Measurements from ENCODE around the gene FNDC3B. TPM values are rescaled to one million over a fixed set of nuclear protein-coding genes. Genes with fewer than 3 reads are reported as not detected.

FNDC3B gene
- total RNA-seq, 1 experiment from 2014 or later: 48.6 TPM

DNA sequence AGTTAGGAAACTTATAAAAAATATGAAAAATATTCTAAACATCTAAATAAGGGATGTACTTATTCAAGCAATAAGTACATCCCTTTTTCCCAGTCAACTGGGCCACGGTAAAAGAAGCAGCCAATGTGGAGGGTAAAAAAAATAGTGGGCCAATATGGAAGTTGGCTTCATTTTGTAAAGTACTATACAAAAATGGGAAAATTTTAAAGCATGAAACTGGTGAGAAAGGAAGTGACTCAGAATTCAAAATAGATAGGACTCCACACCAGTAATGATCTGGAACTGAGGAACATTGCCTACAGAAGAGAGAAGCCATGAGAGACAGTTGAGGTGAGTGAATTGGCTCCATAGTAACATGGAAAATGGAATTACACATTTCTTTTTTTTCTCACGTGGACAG, 108.9 kb downstream of the FNDC3B start:
- POLR2A ChIA-PET (ENCODE audit: unreplicated experiment): no interaction called here
- BruUV-seq (replicated peaks): no TSS peak
- Histone ChIP-seq H3F3A (ENCODE audit: low read length, unreplicated experiment) (peaks cover under 1% of the 10 kb centered on the region), H3K9me2 (replicated peaks; ENCODE audit: low read length) (no peaks in the 10 kb centered on the region), H3K9ac (ENCODE audit: low read length) (no peak overlapping the region), H3K4me1 (ENCODE audit: insufficient read depth, low read length) (peaks cover 43% of the 10 kb centered on the region), H3K27ac (ENCODE audit: low read length) (no peak overlapping the region), H3K27me3 (ENCODE audit: low read length) (no peaks in the 10 kb centered on the region), H4K20me1 (ENCODE audit: low read length) (no peaks in the 10 kb centered on the region), H3K36me3 (ENCODE audit: low read depth, low read length) (peaks cover 4% of the 10 kb centered on the region), H2AFZ (ENCODE audit: low read length) (no peak overlapping the region), H3K9me3 (ENCODE audit: low read length) (no peaks in the 10 kb centered on the region), H3K79me2 (ENCODE audit: low read length) (peaks cover 88% of the 10 kb centered on the region), H3K4me3 (ENCODE audit: low read length) (no peak overlapping the region), H3K4me2 (ENCODE audit: low read length) (no peak overlapping the region)
- ATAC-seq (no peak), DNase-seq (peak; percentile 30)
- CTCF ChIA-PET: no interaction called here
- intact Hi-C loops (cut with micrococcal nuclease): no loop called here
- TF ChIP-seq EZH2 (IDR thresholded peaks at IDR 0.05; ENCODE audit: low read length, unreplicated experiment): no peak
- TF ChIP-seq EZH2phosphoT487 (IDR thresholded peaks at IDR 0.05; ENCODE audit: borderline replicate concordance, low read length): no peak
- TF ChIP-seq, protein P1, sequence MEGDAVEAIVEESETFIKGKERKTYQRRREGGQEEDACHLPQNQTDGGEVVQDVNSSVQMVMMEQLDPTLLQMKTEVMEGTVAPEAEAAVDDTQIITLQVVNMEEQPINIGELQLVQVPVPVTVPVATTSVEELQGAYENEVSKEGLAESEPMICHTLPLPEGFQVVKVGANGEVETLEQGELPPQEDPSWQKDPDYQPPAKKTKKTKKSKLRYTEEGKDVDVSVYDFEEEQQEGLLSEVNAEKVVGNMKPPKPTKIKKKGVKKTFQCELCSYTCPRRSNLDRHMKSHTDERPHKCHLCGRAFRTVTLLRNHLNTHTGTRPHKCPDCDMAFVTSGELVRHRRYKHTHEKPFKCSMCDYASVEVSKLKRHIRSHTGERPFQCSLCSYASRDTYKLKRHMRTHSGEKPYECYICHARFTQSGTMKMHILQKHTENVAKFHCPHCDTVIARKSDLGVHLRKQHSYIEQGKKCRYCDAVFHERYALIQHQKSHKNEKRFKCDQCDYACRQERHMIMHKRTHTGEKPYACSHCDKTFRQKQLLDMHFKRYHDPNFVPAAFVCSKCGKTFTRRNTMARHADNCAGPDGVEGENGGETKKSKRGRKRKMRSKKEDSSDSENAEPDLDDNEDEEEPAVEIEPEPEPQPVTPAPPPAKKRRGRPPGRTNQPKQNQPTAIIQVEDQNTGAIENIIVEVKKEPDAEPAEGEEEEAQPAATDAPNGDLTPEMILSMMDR (conservative IDR thresholded peaks at IDR 0.05; ENCODE audit: low read depth, low read length): no peak

DNA sequence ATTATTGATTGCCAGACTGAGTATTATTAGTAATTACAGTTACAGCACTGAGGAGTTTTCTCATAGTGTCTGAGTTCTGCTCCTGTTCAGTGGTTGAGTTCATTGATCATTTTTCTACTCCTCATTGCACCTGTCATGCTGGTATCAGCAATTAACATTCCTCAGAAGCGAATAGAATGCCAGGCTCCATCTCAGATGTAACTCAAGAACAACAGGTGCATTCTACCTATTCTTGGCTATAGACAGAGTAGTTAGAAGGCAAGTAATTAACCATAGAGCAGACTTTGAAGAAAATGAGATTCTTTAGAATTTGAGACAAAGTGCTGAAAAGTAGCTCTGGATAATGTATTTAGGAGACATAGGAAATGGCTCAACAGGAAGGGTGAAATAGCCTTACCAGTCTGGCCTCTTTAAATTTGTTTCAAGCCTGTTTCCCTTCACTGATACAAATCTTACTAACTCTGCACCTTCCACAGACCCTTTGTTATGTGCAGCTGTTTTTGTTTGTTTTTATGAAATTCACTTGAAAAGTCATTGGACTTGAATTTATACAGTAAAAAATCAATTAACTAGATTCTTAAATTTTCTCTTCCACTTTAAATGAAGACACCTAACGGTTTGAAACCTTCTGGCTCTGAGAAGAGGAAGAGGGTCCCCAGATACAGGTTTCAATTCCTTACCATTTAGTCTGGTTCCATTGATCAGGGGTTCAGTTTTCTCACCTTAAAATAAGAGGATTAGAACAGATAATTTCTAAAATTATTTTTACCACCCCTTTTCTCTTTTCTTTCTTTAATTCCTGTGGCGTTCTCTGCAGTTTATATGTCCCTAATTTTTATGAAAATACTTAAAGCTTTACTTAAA, 109.6 kb downstream of the FNDC3B start:
- Histone ChIP-seq H3K4me3 (ENCODE audit: low read length) (no peak overlapping the region), H3K4me1 (ENCODE audit: insufficient read depth, low read length) (peaks cover 48% of the 10 kb centered on the region), H3K9me3 (ENCODE audit: low read length) (no peaks in the 10 kb centered on the region), H3K9me2 (replicated peaks; ENCODE audit: low read length) (no peaks in the 10 kb centered on the region), H3K79me2 (ENCODE audit: low read length) (peaks cover 87% of the 10 kb centered on the region), H3K27me3 (ENCODE audit: low read length) (no peaks in the 10 kb centered on the region), H3K4me2 (ENCODE audit: low read length) (no peak overlapping the region), H3F3A (ENCODE audit: low read length, unreplicated experiment) (no peaks in the 10 kb centered on the region), H3K36me3 (ENCODE audit: low read depth, low read length) (peaks cover 3% of the 10 kb centered on the region; the same call in 1 of the 2 replicates), H2AFZ (ENCODE audit: low read length) (no peak overlapping the region), H3K9ac (ENCODE audit: low read length) (no peak overlapping the region), H3K27ac (ENCODE audit: low read length) (no peak overlapping the region), H4K20me1 (ENCODE audit: low read length) (no peaks in the 10 kb centered on the region)
- intact Hi-C loops (cut with micrococcal nuclease): no loop called here
- ChIA-PET CTCF (no interaction called here), POLR2A (ENCODE audit: unreplicated experiment) (no interaction called here)
- no TSS peak for BruUV-seq (replicated peaks)
- TF ChIP-seq, protein P1 (conservative IDR thresholded peaks at IDR 0.05; ENCODE audit: low read depth, low read length): no peak
- TF ChIP-seq EZH2 (IDR thresholded peaks at IDR 0.05; ENCODE audit: low read length, unreplicated experiment) (no peak), EZH2phosphoT487 (IDR thresholded peaks at IDR 0.05; ENCODE audit: borderline replicate concordance, low read length) (no peak)
- ATAC-seq (no peak), DNase-seq (no peak)

DNA sequence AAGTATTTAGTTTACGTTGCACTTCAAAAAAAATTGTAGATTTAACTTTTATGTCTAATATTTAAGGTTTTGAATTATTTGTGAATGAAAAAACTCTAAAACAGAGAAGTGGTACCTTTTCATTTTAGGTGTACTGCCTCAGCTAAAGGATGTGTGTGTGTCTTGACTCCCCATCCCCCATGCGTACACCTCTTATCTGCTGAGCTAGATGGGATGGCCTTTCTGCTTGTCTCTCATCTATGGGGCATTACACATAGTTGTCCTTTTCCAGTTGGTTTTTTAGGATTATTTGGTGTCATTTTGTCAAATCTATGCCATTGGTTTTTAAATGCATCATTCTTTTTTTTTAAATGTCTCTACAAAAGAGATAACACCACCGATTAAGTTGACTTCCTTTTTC, 110.9 kb downstream of the FNDC3B start:
- ATAC-seq: no peak
- Histone ChIP-seq H3F3A (ENCODE audit: low read length, unreplicated experiment) (no peaks in the 10 kb centered on the region), H3K79me2 (ENCODE audit: low read length) (peaks cover 87% of the 10 kb centered on the region), H3K9ac (ENCODE audit: low read length) (no peak overlapping the region), H3K4me2 (ENCODE audit: low read length) (no peak overlapping the region), H4K20me1 (ENCODE audit: low read length) (no peaks in the 10 kb centered on the region), H3K4me1 (ENCODE audit: insufficient read depth, low read length) (peaks cover 62% of the 10 kb centered on the region), H3K4me3 (ENCODE audit: low read length) (no peak overlapping the region), H2AFZ (ENCODE audit: low read length) (no peak overlapping the region), H3K36me3 (ENCODE audit: low read depth, low read length) (no peaks in the 10 kb centered on the region), H3K9me2 (replicated peaks; ENCODE audit: low read length) (no peaks in the 10 kb centered on the region), H3K9me3 (ENCODE audit: low read length) (no peaks in the 10 kb centered on the region), H3K27me3 (ENCODE audit: low read length) (no peaks in the 10 kb centered on the region), H3K27ac (ENCODE audit: low read length) (no peak overlapping the region)
- no peak for DNase-seq
- POLR2A ChIA-PET (ENCODE audit: unreplicated experiment): no interaction called here
- no TSS peak for BruUV-seq (replicated peaks)
- TF ChIP-seq, protein P1 (conservative IDR thresholded peaks at IDR 0.05; ENCODE audit: low read depth, low read length): no peak
- TF ChIP-seq EZH2 (IDR thresholded peaks at IDR 0.05; ENCODE audit: low read length, unreplicated experiment) (no peak), EZH2phosphoT487 (IDR thresholded peaks at IDR 0.05; ENCODE audit: borderline replicate concordance, low read length) (no peak)
- intact Hi-C loops (cut with micrococcal nuclease): no loop called here
- CTCF ChIA-PET: no interaction called here
